Right cardiac atrium (tissue), 5 donors: Measurements from ENCODE around the gene SLC9A9. TPM values are rescaled to one million over a fixed set of nuclear protein-coding genes. Genes with fewer than 3 reads are reported as not detected.

Experiments
- ATAC-seq, 2 donors: fragments of 200-7000 bp; cut with Tn5 transposase; one replicate each; pipeline versions ENCODE4 v1.8.0 to v1.9.1; 2020; ENCODE audit warnings: moderate library complexity in 2 of 2, mild to moderate bottlenecking in 1 of 2
- DNase-seq, 3 donors: peaks; one replicate each; pipeline ENCODE4 v3.0.0-alpha.2; 2020
- H3K27ac ChIP-seq: one replicate; pipeline ENCODE4 v1.5.1; 2013; ENCODE audit warnings: mild to moderate bottlenecking, low read length, control low read depth, moderate library complexity
- H3K27me3 ChIP-seq: one replicate; pipeline ENCODE4 v1.6.1; 2013; ENCODE audit not compliant: control insufficient read depth, insufficient read depth
- H3K4me1 ChIP-seq: one replicate; pipeline ENCODE4 v1.6.1; 2013; ENCODE audit warnings: low read length; ENCODE audit not compliant: control insufficient read depth, insufficient read depth
- H3K4me3 ChIP-seq: one replicate; pipeline ENCODE4 v1.5.1; 2013; ENCODE audit warnings: low read length, control low read depth
- H3K9me3 ChIP-seq: one replicate; pipeline ENCODE4 v1.6.1; 2013; ENCODE audit warnings: low read length; ENCODE audit not compliant: control insufficient read depth
- WGBS: extraction: QIAGEN DNeasy Blood & Tissue Kit; methylation state at CpG from one replicate; pipeline ENCODE4 v1.1.7; 2013; 5-methylcytosine and 5-hydroxymethylcytosine counted together
- intact Hi-C, 4 donors: fragments of 100-400 bp; cut with DNase I; formaldehyde crosslinking; loops; one replicate each; pipeline versions ENCODE4 v1.11.0 to v1.14.0; 2022 to 2023
- polyA plus RNA-seq: library from polyadenylated mRNA; stranded (reverse); fragments of 200-250 nt; gene quantifications from one replicate; pipeline ENCODE4 v1.2.3, GENCODE V29; 2013
- total RNA-seq, 4 donors: library from RNA; stranded (reverse); fragmentation: NEBNext Ultra II Directional; extraction: Animal tissue kit (Norgen Biotek cat#: 25700); gene quantifications; one replicate each; pipeline ENCODE4 v1.2.1, GENCODE V29; 2021
- donor health status: healthy with polysubstance abuse.
- donor health status: DM: no; HTN: yes; CAD: no.
- donor health status: DM: no; HTN: no; CAD: no.
- donor health status: DM: no; HTN: yes; CAD: no; lungs with severe emphysema.
- donor health status: DM: yes; HTN: yes; CAD: no.

The SLC9A9 gene
- total and polyA plus RNA-seq, 5 donors = 3.6 to 14.9 (median 9.2) TPM

DNA sequence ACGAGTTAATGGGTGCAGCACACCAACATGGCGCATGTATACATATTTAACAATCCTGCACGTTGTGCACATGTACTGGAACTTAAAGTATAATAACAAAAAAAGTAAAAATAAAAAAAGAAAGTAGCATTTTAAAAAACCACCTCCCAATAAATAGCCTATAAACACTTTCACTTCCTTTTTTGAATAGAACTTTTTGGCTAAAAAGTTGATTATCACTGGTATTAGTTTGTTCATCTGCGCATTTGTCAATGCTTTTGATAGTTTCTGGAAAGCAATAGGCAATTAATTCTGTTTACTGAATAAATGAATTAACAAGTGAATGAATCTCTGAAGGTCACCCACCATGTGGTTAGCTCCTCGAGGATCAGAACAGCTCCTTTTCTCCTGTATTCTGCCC, 179.9 kb downstream of the SLC9A9 start:
- no peak for DNase-seq
- intact Hi-C loops = no loop called here
- ATAC-seq = no peak
- Histone ChIP-seq H3K4me3 (no peak overlapping the region), H3K4me1 (no peaks in the 10 kb centered on the region), H3K27ac (no peak overlapping the region), H3K27me3 (no peaks in the 10 kb centered on the region), H3K9me3 (no peaks in the 10 kb centered on the region)
- 84% methylated on average over 5 of the region's 5 CpGs for WGBS

DNA sequence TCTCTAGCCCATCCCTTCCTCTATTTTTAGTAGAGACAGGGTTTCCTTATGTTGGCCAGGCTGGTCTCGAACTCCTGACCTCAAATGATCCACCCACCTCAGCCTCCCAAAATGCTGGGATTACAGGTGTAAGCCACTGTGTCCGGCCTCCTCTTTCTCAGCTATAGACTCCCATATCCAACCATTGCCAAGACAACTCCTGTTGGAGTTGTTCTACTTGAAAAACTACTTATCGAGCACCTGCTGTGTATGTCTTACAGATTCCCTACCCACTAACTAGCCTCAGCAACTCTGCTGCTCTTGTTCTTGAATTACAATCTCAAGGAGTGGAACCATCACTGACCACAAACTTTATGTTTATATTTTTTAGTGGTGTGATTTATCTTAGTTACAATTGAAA, 186.6 kb downstream of the SLC9A9 start:
- DNase-seq = no peak
- ATAC-seq = no peak
- WGBS = 93% methylated on average over 3 of the region's 3 CpGs
- Histone ChIP-seq H3K9me3 (no peaks in the 10 kb centered on the region), H3K4me1 (peaks cover 1% of the 10 kb centered on the region), H3K27me3 (no peaks in the 10 kb centered on the region), H3K4me3 (no peak overlapping the region), H3K27ac (no peak overlapping the region)
- intact Hi-C loops = no loop called here

DNA sequence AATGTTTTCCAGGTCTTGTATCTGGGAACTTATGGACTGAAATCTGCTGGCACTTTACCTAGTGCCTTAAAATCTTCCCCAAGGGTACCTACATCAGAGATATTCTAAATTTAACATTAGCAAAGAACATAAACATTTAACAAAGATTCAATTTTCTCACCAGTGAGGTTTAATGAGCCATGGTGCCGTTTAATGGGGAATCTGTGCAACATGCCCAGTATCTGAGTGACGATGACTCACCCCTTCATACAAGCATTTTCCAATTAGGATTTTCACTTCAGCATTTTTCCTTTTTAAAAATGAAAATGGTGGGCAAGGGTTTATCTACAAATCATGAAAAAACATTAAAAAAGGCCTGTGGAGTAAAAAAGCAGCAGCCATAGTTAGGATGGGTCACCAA, 189.4 kb downstream of the SLC9A9 start:
- WGBS = 39% methylated on average over 2 of the region's 2 CpGs
- peaks cover 1% of the 10 kb centered on the region for H3K4me1 ChIP-seq
- H3K27ac ChIP-seq = no peak overlapping the region
- ATAC-seq = no peak
- intact Hi-C loops = no loop called here
- no peaks in the 10 kb centered on the region for H3K27me3 ChIP-seq
- no peaks in the 10 kb centered on the region for H3K9me3 ChIP-seq
- no peak for DNase-seq
- H3K4me3 ChIP-seq = no peak overlapping the region

DNA sequence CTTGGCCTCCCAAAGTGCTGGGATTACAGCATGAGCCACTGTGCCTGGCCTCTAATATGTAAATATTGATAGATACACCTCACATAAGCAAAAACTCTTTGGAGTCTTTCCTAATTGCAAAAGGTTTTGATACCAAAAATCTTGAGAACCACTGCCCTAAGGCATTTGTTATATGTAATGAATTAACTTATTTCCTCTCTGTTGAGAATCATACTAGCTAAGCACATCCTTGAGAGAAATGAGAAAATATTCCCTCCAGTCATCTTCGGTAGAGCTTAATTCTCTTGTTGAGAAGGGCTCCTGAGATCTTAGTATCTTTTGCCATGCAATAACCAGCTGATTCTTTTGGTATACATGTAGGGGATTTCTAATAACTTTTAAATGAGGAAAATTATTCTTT, 190.2 kb downstream of the SLC9A9 start:
- Histone ChIP-seq H3K4me1 (peaks cover 1% of the 10 kb centered on the region), H3K4me3 (no peak overlapping the region), H3K27ac (no peak overlapping the region), H3K27me3 (no peaks in the 10 kb centered on the region), H3K9me3 (no peaks in the 10 kb centered on the region)
- WGBS = 94% methylated on average over 1 of the region's 1 CpG
- ATAC-seq = no peak
- intact Hi-C loops = no loop called here
- no peak for DNase-seq

DNA sequence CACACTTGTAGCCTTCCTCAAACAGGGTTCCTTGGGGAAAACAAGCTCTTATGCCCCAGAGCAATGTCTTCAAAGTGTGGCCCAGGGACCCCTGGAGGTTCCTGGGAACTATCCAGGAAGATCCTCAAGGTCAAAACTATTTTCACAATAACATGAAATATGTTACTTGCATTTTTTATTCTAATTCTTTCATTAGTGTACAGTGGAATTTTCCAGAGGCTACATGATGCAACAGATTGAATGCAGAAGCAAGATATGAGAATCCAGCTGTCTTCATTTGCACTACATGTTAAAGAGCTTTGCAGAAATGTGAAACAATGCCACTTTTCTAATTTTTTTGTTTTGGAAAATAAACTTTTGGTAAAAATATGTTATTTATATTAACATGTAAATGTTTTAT, 190.9 kb downstream of the SLC9A9 start:
- ATAC-seq (no peak), DNase-seq (no peak)
- Histone ChIP-seq H3K27me3 (no peaks in the 10 kb centered on the region), H3K4me1 (peaks cover 1% of the 10 kb centered on the region), H3K9me3 (no peaks in the 10 kb centered on the region), H3K27ac (no peak overlapping the region), H3K4me3 (no peak overlapping the region)
- intact Hi-C loops = no loop called here

DNA sequence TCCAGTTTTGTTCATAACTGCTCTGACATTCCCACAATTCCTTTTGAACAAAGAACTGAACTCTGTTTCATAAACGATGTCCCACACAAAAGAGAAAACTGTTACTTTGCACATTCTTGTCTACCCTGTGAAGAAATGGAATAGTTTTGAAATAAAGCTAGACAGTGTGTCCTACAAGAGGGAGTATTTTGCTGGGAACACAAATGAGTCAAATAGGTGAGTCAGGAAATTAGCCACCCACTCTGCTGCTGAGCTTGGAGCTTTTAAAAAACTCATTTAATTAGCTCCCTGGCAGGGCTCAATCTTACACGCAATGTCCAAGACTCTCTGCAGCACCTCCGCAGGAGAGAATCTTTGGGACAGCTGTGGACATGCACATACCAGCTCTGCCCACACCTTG, 193.4 kb downstream of the SLC9A9 start:
- H3K4me3 ChIP-seq = no peak overlapping the region
- ATAC-seq (no peak), DNase-seq (no peak)
- no peak overlapping the region for H3K27ac ChIP-seq
- no peaks in the 10 kb centered on the region for H3K27me3 ChIP-seq
- WGBS = 69% methylated on average over 3 of the region's 3 CpGs
- H3K4me1 ChIP-seq = peaks cover 1% of the 10 kb centered on the region
- intact Hi-C loops = no loop called here
- H3K9me3 ChIP-seq = no peaks in the 10 kb centered on the region

DNA sequence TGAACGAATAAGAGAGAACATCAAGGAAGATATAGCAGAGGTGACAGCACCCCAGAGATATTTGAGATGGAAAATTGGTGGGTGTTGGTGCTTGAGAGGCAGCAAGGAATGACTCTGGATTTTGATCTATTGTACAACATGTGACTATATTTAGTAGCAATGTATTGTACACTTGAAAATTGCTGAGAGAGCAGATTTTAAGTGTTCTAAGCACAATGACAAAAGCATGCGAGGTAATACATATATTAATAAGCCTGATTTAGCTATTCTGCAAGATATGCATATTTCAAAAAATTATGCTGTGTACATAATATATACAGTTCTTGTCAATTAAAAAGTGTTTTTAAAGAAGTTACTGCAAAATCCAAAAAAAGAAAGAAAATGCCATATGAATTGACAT, 194.3 kb downstream of the SLC9A9 start:
- Histone ChIP-seq H3K9me3 (no peaks in the 10 kb centered on the region), H3K27ac (no peak overlapping the region), H3K27me3 (no peaks in the 10 kb centered on the region), H3K4me1 (peaks cover 1% of the 10 kb centered on the region), H3K4me3 (no peak overlapping the region)
- no peak for DNase-seq
- intact Hi-C loops = no loop called here
- WGBS = 97% methylated on average over 2 of the region's 2 CpGs
- no peak for ATAC-seq

DNA sequence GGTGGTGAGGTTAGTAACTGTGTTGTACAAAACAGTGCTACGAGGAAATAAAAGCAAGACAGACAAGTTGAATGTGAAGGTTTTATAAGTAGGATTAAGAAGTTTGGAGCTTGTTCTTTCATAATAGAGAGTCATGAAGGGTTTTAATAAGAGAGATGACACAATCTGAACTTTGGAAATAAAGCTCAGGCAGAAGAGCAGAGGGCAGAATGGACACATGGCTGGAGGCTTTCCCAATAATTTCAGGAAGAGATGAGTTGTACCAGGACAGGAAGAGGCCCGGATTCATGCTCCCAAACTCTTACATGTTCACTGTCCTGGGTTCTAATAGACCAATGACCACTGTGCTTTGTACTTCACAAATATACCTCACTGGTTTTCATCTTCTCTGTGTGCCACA, 194.8 kb downstream of the SLC9A9 start:
- intact Hi-C loops = no loop called here
- Histone ChIP-seq H3K9me3 (no peaks in the 10 kb centered on the region), H3K27ac (no peak overlapping the region), H3K4me3 (no peak overlapping the region), H3K4me1 (peaks cover 1% of the 10 kb centered on the region), H3K27me3 (no peaks in the 10 kb centered on the region)
- WGBS = 79% methylated on average over 2 of the region's 2 CpGs
- DNase-seq (no peak), ATAC-seq (no peak)

DNA sequence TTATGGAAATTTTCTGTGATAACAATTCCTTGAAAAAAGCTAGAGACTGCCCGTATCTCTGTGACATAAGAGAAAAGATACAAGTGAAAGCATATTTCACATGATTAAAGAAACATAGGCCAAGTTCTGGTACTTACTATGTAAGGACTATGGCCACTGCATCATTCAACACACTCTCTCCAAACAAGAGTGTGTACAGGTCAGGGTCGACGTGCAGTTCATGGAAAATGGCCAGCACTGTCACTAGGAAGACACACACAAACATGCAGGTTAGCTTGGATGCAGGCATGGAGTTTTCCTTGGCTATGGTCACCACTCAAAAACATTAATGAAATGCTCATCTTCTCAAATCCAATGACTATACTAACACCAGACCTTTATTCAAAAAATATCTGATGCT, 196.2 kb downstream of the SLC9A9 start:
- Histone ChIP-seq H3K4me1 (no peaks in the 10 kb centered on the region), H3K27me3 (no peaks in the 10 kb centered on the region), H3K27ac (no peak overlapping the region), H3K4me3 (no peak overlapping the region), H3K9me3 (no peaks in the 10 kb centered on the region)
- 85% methylated on average over 3 of the region's 3 CpGs for WGBS
- intact Hi-C loops = no loop called here
- DNase-seq (no peak), ATAC-seq (no peak)

DNA sequence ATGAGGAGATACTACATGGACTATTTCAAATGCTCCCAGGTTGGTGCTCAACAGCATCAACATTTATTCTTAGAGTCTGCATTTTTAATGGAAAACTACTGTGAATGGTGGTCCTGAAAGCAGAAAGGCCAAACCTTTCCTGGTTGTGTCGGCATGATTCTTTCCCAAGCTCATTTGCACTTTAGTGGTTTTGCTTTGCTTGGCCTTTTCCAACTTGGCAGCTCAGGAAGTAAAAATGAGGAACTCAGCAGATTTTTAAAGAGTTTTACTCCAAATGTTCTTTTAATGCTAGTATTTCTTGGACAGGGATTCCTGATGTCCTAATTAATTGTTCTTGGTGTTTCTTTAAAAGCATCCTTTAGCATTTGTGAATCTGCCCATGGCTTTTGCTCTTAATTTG, 197.4 kb downstream of the SLC9A9 start:
- Histone ChIP-seq H3K27me3 (no peaks in the 10 kb centered on the region), H3K9me3 (no peaks in the 10 kb centered on the region), H3K4me1 (no peaks in the 10 kb centered on the region), H3K4me3 (no peak overlapping the region), H3K27ac (no peak overlapping the region)
- intact Hi-C loops = no loop called here
- WGBS = 57% methylated on average over 1 of the region's 1 CpG
- DNase-seq (no peak), ATAC-seq (no peak)

DNA sequence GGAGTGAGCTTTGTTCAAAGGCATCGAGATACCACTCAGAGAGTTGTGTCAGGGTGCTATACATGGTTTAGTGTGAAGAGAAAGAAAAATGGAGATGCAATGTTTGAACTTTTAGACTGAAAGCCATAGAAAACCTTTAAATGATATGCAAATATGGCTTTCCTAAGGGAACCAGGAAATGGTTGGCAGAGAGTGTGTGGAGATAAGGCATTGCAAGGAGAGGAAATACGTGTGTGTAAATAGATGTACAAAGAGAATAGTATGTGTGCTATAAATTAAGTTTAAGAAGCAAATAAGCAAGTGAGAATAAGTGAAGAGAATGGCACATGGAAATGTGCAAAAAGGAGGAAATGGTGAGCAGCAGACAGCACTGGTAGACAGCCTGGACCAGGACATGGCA, 198.1 kb downstream of the SLC9A9 start:
- WGBS = 84% methylated on average over 2 of the region's 2 CpGs
- Histone ChIP-seq H3K27ac (no peak overlapping the region), H3K27me3 (no peaks in the 10 kb centered on the region), H3K4me1 (no peaks in the 10 kb centered on the region), H3K9me3 (no peaks in the 10 kb centered on the region), H3K4me3 (no peak overlapping the region)
- ATAC-seq = no peak
- intact Hi-C loops = no loop called here
- DNase-seq = no peak

DNA sequence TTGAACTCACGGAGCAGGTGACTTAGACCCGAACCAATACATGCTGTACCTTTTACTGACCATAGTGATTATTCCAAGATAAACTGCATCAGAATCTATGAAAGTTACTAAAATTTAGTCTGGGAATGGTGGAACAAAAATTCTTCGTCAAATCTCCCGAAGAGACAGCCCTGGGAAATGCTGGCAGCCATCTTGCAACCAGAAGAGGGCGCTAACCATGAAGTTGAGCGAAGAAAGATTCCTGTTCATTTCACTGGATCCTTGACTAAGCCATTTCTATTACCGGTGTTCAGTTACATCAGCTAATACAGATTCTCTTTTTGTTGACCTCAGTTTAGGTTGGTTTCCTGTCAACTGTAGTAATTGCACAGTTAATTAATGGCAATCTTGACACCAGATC, 199.6 kb downstream of the SLC9A9 start:
- ATAC-seq = no peak
- Histone ChIP-seq H3K27ac (no peak overlapping the region), H3K9me3 (no peaks in the 10 kb centered on the region), H3K4me1 (no peaks in the 10 kb centered on the region), H3K4me3 (no peak overlapping the region), H3K27me3 (no peaks in the 10 kb centered on the region)
- 88% methylated on average over 7 of the region's 7 CpGs for WGBS
- DNase-seq = peak in 1 of 3 donors; percentile 23
- intact Hi-C loops = no loop called here
